Gastroesophageal sphincter (tissue), 3 donors: ENCODE measurements around the gene AGPAT3.

ENCODE experiments used
- EP300 ChIP-seq: sonication (generic); formaldehyde crosslinking; IDR thresholded peaks from one replicate; pipeline ENCODE4 v1.6.1; 2017; ENCODE audit warnings: antibody characterized with exemption, mild to moderate bottlenecking
- POLR2A ChIP-seq, 2 donors: fragments of 450-650 bp; IDR thresholded peaks; one replicate each; pipeline ENCODE4 v1.6.1; 2017; ENCODE audit warnings: antibody characterized with exemption in 2 of 2, mild to moderate bottlenecking in 2 of 2, moderate library complexity in 1 of 2
- TF ChIP-seq, protein P1 (sequence below), 4 experiments: fragments of 200-600 bp in 2 of 4; fragments of 450-650 bp in 2 of 4; sonication (generic) in 1 of 4; IDR thresholded peaks; one replicate each; pipeline ENCODE4 v1.5.1; 2017 to 2019; ENCODE audit warnings: antibody characterized with exemption in 4 of 4, mild to moderate bottlenecking in 2 of 4, moderate library complexity in 2 of 4

DNA sequence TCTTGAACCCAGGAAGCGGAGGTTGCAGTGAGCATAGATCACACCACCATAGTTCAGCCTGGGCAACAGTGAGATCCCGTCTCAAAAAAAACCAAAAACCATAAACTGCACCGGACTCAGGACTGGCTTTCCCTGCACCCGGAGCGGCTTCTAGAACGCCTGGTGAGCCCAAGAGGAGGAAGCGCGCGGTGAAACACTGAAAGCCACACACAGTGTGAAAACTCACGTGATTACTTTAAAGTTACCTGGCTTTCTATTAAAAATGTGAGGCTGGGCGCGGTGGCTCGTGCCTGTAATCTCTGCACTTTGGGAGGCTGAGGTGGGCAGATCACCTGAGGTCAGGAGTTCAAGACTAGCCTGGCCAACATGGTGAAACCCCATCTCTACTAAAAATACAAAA lies 140.0 kb downstream of the AGPAT3 start:
- TF ChIP-seq POLR2A (IDR thresholded peaks at IDR 0.05) (no peak), EP300 (no peak)
- TF ChIP-seq, protein P1, sequence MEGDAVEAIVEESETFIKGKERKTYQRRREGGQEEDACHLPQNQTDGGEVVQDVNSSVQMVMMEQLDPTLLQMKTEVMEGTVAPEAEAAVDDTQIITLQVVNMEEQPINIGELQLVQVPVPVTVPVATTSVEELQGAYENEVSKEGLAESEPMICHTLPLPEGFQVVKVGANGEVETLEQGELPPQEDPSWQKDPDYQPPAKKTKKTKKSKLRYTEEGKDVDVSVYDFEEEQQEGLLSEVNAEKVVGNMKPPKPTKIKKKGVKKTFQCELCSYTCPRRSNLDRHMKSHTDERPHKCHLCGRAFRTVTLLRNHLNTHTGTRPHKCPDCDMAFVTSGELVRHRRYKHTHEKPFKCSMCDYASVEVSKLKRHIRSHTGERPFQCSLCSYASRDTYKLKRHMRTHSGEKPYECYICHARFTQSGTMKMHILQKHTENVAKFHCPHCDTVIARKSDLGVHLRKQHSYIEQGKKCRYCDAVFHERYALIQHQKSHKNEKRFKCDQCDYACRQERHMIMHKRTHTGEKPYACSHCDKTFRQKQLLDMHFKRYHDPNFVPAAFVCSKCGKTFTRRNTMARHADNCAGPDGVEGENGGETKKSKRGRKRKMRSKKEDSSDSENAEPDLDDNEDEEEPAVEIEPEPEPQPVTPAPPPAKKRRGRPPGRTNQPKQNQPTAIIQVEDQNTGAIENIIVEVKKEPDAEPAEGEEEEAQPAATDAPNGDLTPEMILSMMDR (IDR thresholded peaks at IDR 0.05), result no peak
